NCI-H345 (cell line): ENCODE results near the gene C1orf210.

Experiments used
- DNase-seq: peaks from one replicate; lab custom pipeline; 2025; lab: John Stamatoyannopoulos, UW

Gene C1orf210

GRCh38 chr1:43294761-43295160 is 9.4 kb upstream of the C1orf210 start:
- DNase-seq, result no peak

DNA sequence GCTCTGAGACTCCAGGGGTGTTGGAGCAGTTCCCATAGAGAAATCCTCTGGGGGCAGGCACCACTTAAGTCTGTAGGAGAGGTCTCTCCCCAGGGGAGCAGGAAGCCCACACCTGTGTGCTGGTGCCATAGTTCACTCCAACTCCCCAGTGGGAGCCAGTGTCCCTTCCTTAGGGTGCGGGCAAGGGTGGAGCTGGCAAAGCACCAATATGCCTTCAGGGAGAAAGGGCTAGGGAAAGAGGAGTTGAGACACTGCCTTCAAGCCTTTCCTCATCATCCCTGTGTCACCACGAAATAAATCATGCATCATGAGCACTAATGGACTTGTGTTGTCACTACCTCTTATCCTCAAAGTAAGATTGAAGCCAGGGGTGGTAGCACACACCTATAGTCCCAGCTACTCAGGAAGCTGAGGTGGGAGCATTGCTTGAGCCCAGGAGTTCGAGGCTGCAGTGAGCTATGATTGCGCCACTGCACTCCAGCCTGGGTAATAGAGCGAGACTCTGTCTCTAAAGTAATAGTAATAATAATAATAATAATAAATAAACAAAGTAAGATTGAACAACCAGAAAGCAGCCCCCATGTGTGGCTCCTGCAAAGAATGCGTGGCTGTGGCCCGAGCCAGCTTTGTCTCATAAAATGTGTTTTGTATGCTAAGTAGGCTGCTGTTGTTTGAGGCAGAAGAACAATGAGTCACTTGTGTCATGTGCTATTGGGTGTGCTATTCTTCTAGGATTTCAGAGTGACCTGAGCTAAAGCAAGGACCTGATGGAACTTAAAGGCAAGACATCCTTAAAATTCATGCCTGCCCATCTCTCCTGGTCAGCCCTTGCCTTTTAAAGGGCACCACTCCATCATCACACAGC is 8.7 kb upstream of the C1orf210 start:
- DNase-seq, result no peak

DNA sequence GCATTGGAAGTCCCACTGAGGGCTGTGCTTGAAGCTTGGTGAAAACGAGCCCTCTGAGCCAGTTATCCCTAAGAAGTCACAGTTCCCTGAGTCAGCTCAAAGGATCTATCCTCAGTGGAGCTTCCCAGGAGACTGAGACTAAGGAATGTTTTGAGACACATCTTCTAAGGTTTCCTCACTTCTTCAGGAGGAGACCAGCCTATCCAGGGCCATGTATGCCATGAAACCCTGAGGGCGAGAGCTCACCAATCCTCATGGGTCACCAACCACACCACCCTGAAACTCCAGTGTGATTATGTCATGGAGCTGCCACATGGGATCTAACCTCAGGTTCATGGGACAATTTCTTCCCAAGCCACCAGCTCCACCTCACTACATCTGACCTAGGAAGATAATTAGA is 7.8 kb upstream of the C1orf210 start:
- no peak for DNase-seq

DNA sequence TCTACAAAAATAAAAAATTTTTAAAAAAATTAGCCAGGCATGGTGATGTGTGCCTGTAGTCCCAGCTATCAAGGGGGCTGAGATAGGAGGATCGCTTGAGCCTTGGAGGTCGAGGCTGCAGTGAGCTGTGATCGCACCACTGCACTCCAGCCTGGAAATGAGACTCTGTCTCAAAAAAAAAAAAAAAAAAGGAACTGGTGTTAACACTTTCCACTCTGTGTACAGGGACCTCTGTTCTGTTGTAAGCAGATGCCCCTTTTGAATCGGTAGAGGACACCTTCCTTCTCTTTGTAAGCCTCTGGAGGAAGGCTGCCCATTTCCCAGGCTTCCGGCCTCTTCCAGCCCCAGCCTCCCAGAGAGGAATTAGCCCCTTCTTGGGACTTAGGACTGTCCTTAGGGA is 7.3 kb upstream of the C1orf210 start:
- no peak for DNase-seq

GRCh38 chr1:43292216-43292615 is 6.8 kb upstream of the C1orf210 start:
- no peak for DNase-seq

DNA sequence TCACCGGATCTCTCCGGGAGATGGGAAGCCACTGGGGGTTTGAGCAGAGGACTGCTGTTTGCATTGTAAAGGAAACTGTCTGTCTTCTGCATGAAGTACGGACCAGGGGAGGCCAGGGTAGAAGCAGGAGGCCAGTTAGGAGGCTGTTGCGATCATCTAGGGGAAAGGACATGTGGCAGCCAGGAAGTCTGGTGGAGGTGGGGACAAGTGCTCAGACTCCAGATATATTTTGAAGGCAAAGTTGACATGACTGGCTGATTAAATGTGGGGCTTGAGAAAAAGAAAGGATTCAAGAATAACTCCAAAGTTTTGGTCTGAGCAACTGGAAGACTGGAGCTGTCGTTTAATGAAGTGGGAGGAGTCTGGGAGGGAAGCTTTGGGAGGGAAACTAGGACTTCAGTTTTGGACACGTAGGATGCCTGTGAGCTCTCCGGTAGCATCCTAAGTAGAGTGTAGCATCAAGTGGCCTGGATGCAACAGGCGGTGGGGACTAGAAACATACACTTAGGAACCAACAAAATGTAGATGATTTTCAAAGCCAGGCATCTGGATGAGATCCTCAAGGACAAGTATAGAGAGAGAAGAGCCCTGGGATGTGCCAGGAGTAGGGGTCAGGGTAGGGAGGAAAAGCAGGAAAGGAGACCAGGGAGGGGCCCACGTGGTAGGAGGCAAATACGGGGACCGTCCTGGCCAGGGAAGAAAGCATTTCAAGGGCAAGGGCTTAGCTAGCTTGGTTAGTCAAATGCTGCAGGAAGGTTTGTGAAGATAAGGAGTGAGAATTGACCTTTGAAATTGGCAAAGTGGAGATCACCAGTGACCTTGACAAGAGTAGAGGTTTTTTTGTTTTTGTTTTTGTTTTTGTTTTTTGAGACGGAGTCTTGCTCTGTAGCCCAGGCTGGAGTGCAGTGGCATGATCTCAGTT is 3.7 kb upstream of the C1orf210 start:
- DNase-seq, result no peak

GRCh38 chr1:43288058-43288784 is 2.8 kb upstream of the C1orf210 start:
- DNase-seq, result no peak

GRCh38 chr1:43286533-43286932 is 1.2 kb upstream of the C1orf210 start:
- DNase-seq, result no peak

GRCh38 chr1:43286115-43286514 is 734 bp upstream of the C1orf210 start:
- no peak for DNase-seq

DNA sequence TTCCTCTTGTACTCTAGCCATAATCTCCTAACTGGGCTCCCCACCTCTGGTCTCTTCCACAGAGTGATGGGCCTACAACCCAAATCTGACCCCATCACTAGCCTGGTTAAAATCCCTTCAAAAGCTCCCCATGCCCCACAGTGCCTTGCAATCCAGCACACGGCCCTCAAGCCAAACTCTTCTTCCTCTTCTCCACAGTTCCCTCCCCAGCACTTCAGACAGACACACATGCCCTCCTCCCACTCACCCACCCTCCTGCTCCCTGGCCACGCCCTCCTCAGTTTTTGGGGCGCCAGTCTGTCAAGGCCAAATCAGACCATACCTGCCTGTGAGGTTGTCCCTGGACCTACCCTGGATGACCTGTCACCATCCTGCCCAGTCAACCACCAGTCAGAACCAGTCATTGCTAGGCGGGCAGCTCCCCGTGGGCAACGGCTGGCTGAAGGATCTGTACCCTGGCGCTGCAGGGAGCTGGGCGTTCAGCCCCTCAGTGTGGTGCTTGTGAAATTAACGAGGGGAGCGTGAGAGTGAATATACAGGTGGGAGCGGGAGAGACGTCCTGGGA is 753 bp downstream of the C1orf210 start:
- DNase-seq, result no peak

- DNase-seq, result no peak
These were observed 1.3 kb downstream of the C1orf210 start for GRCh38 chr1:43284065-43284464.

DNA sequence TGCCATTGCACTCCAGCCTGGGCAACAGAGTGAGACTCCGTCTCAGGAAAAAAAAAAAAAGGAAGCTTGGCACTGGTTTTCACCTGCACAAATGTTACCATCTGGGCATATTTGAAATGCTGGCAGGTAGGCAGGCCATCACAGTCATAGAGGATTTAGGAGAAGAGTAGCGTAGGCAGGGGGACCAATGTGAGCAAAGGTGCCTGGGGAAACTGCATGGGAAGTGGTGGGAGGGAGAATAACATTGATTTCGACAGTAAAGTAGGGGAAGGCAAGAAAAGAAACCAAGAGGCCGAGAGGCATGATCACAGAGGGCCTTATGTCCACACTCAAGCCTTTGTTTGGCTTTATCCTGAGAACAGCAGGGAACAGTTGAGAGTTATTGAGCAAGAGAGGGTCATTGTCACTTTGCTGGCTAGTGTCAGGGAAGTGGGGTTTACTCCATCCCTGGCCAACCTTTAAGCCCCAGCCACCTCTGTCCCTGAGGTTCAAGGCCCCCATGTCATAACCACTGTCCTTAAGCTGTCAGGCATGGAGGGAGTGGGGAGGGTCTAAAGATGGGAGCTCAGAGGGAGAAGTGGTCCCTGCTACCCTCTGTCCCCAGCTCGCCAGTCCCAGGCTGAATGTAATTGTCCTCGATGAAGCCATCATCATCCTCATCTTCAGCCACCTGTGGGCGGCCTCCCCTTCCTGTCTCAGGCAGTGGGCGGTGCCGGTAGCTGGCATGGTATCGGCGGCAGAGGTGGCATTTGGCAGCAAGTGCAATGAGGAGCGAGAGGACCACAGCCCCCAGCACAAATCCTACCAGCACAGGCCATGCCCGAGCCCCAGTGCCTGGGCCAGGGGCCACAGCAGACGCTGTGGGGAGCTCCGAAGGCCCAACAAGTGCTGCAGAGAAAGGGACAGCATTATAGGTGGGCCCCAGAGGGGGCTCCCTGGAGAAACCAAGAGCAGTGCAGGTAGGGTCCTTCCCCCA is 2.9 kb downstream of the C1orf210 start:
- no peak for DNase-seq

DNA sequence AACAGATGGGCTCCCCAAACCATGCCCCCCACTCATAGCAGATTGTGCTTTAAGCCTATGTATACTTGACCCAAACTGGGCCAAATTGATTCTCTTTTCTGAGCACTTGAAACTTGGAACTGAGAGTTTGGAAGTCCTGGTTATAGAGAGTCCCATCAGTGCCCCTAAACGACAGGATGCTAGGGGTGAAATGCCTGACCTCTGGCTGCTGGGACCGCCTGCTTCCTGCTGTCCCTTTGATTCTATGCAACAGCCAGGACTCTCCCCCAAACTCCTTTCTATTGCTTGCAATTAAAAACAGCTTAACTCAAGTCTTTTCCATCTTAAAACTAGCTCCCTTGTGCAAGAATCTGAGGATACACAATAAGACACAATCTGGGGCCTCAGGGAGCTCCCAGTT is 4.7 kb downstream of the C1orf210 start:
- DNase-seq, result no peak

GRCh38 chr1:43279666-43280065 is 5.7 kb downstream of the C1orf210 start:
- no peak for DNase-seq

GRCh38 chr1:43279161-43279560 is 6.2 kb downstream of the C1orf210 start:
- no peak for DNase-seq

DNA sequence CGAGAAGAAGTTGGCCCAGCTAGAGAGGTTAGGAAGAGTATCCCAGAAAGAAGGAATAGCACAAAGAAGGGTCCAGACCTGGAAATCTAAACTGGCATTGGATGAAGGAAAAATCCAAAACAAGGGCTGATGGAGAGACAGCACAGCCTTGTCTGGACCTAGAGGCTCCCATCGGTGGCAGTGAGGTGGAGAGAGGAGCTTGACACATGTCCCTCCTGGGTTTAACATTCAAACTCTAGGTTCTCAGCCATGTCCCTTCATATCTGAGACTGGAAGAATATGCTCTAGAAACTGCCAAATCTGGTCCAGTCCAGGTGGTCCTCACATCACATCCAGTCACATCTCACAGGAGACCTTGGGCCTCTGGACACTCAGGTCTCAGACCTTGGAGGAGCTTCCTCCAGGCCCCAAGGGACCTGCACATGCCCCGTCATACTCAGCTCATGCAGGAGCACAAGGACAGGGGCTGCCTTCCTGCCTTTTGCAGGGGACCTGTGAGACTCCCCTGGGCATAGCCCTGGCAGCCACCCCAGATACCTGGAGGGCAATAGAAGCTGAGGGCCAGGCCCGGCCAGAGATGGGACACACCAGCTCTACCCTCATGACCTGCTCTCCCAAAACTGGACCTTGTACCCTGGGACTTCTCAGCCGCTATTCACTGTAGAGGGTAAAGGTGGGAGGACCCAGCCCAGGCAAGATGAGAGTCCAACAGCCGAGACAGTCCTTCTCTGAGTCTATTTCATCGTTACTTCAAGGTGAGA is 8.1 kb downstream of the C1orf210 start:
- no peak for DNase-seq

DNA sequence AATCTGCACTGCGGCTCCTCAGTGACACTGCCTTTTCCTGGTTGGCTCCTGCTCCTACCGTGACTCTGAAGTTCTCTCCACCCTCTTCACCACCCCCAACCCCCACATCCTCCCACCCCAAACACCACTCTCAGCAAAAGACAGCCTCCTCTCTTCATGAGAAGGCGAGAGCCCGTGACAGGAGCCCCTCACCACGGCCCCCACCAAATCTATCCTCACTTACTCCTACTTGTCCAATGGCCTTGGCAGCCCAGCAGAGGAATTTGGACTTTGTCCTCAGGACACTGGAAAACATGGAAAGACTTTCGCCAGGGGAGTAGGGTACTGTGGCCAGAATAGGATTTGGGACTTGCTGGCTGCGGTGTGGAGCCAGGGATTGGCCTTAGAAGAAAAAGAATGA is 8.7 kb downstream of the C1orf210 start:
- DNase-seq, result no peak

DNA sequence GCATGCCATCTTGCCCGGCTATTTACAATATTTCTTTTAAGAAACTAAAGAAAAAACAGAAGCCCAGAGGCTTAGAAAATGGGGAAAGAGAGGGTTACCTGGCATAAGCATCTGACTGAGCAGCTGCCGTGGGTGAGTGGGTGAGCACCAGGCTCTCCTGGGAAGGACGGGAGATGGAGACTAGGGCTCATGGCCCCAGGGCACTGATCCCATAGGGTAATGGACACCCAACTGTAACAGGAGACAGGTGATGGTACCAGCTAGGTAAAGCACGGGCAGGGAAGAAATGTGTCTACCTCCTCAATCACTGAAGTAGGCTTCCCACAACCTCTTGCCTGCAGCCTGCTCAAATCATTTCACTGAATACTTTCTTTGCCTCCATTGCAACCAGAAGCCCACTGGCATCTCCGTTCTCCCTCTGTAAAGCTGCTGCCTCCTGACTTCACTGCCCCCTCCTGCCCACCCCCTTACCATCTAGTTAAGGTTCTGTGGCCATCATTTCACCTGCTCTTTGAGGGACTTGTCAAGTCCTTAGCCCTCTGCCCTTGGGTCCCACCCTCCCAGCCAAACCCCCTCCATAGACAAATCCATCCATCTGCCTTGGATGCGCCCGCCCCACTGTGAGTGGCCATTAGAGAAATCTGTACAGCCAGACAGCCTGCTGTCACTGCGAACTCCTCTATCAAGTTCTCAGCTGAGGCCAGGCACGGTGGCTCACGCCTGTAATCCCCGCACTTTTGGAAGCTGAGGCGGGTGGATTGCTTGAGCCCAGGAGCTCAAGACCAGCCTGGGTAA is 9.4 kb downstream of the C1orf210 start:
- DNase-seq, result no peak

DNA sequence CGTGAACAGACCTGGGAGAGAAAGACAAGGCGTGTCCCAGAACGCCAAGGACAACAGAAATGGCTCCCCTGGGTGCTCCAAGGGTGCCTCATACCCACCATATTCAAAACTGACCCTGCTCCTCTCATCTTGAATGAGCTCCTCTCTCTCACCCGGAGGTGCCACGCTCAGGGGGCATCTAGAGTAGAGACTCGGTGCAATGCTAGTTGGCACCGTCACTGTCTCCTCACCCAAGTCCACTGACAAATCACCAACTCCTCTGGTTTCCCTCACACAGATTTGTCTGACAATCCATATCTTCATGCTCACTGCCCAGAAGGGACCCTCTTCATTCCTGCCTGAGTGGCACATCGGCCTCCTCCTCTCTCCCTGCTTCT is 10.6 kb downstream of the C1orf210 start:
- no peak for DNase-seq
